GM04504 (cell line): ENCODE measurements around the gene SOX2.
"Not testable (repeated sequence)": the region's sequence is repeated elsewhere in the genome, so short reads cannot be mapped to it uniquely, and the experiment has no call there.

ENCODE experiments used
- DNase-seq: peaks from one replicate; pipeline ENCODE4 v3.0.0-alpha.2; 2012; ENCODE audit warnings: low read depth

Gene SOX2

GRCh38 chr3:181757694-181758306 is 46.1 kb downstream of the SOX2 start:
- no peak for DNase-seq

- no peak for DNase-seq
Measured at GRCh38 chr3:181761906-181762305, 50.2 kb downstream of the SOX2 start.

- not testable (repeated sequence) for DNase-seq
Measured at GRCh38 chr3:181764033-181764432, 52.3 kb downstream of the SOX2 start.
